HG02973 (cell line): ENCODE results near the gene SLC27A3.

Experiments
- ATAC-seq: cut with Tn5 transposase; IDR thresholded peaks from one replicate; pipeline ENCODE4 v1.9.1; 2021; ENCODE audit warnings: moderate library complexity; ENCODE audit not compliant: unreplicated experiment

Gene SLC27A3

DNA sequence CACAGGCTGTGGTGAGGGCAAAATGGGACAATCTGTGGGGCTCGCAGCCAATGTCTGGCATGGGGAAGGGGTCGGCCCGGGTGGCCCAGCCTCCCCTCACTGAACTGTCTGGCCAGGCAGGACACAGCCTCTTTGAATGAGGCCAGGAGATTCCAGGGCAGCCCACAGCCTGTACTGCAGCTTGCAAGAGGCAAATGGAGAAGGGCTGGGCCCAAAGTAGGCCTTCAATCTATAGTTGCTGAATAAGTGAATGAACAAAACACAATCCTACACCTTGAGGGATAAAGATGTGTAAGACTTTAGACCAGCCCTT is 23.2 kb downstream of the SLC27A3 start:
- no peak for ATAC-seq

DNA sequence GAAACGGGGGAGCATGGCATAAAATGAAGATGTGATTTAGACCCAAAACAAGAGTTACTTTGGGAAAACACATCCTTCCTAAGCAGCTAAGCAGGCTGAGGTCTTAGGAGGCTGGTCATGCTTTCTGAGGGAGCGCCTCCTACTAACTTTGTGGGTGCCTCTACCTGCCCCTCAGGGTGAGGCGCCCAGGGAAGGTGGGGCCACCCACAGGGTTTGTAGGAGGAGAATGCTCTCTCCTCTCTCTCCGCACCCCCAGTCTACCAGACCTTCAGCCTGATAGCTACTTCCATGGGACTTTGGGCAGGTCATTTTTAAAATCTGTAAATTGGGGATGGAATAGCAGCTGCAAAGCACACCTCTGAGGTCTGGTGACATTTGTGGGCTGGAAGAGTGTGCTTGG is 23.8 kb downstream of the SLC27A3 start:
- no peak for ATAC-seq

DNA sequence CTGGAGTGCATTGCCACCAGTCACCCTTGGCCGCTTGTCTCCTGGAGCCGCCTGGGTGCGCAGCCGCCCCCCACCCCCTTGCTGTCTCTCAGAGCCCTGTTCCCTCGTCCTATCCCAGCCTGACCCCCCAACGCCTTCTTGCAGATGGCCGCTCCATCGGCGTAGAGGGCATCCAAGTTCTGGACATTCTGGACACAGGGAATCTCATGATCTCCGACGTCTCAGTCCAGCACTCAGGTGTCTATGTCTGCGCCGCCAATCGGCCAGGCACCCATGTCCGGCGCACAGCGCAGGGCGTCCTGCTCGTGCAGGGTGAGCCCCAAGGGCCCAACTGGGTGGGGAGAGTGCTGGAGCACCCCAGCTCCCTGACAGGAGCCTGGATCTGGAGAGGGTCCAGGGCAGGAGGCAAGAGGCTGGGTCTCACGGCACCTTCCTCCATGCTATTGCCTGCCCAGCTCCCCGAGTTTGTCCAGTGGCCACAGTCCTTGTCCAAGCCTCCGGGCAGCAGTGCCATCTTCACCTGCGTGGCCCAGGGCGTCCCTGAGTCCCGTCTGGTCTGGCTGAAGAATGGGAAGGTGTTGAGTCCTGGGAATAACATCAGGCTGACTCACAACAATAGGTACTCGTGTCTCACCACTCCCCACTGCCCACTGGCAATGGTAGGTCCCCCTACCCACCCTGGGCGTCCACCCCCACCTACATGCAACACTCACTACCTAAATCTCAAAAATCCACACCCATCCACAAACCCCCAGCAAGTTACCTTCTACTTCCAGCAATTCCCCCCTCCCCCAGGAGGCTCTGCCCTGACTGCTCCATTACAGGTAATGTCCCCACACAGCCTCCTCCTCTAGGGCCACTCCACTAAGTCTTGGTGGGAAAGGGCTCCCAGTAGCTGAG is 24.6 kb downstream of the SLC27A3 start:
- ATAC-seq = no peak

DNA sequence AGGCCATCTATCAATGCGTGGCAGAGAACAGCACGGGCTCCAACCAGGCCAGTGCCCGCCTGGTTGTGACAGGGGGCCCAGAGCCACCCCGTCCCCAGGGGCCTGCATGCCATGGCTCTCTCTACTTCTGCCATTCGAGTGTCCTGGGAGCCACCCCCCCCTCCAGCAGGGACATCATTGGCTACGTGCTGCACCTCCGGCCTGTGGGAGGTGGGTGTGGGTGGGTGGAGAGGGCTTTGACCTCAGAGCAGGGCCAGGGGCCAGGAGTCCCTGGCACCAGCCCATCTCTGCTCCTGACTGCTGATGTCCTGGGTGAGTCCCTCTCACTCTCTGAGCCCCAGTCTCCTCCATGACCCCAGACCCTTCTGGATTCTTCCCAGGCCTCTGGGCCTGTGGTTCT is 25.3 kb downstream of the SLC27A3 start:
- ATAC-seq = no peak

DNA sequence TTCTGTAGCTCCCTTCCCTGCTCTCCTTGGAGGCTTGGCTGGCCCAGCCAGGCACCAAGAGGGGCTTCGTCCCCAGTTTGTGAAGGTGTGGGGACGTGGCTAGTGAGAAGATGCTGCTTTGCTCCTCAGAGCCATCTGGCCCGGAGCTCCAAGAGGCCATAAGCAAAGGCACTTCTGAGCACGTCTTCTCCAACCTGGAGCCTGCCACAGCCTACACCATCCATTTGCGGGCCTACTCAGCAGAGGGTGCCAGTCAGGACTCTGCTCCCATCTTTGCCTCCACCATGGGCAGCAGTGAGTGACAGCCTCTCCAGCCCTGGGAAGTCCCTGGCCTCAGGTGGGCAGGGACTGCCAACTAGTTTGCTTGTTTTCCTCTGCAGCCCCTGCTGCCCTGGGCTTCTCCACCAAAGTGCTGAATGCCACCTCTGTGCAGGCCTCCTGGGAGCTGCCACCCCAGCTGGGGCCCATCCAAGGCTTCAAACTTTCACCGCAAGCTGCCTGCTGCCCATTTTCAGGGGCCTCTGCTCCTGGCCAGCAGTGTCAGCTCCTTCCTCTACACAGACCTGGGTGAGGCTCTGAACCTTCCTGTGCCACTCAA is 25.9 kb downstream of the SLC27A3 start:
- ATAC-seq = no peak

DNA sequence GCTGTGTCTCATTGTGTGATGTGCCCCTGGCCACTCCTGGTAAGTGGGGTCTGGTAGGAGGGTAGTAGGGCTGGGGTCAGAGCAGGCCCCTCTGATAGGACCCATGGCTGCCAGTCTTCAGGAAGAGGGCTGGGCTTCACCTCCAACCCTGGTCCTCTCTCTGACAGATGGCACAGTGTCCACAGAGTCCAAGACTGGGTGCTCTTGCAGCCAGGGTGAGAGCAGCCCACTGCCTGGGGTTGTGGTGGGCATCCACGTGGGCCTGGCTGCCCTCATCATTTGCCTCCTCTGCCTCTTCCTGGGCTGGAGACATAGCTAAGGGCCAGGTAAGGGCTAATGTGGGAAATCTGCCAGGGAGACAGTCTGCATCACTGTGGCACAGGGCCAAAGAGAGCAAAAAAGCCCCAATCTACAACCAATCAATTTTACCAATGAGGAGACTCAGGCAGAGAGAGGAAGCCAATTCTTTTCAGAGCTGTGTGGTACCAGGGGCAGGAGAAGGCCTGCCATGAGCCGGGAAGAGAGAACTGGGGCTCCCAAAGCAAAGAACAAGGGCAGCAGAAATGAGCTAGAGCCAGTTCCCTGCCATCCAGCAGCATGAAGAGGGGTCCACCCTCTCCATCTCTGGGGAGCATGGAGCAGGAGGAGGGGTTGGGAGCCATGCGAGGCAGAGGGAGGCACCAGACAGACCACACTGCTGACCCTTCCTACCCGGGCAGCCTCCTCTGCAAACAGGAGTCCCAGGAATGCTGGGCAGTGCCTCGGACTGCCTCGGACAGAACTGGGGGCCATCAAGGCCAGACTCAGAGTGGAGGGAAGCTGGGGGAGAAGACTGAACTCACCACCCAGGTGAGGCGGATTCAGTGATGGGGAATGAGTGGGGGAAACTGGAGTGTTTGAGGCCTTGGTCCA is 26.8 kb downstream of the SLC27A3 start:
- ATAC-seq = no peak

DNA sequence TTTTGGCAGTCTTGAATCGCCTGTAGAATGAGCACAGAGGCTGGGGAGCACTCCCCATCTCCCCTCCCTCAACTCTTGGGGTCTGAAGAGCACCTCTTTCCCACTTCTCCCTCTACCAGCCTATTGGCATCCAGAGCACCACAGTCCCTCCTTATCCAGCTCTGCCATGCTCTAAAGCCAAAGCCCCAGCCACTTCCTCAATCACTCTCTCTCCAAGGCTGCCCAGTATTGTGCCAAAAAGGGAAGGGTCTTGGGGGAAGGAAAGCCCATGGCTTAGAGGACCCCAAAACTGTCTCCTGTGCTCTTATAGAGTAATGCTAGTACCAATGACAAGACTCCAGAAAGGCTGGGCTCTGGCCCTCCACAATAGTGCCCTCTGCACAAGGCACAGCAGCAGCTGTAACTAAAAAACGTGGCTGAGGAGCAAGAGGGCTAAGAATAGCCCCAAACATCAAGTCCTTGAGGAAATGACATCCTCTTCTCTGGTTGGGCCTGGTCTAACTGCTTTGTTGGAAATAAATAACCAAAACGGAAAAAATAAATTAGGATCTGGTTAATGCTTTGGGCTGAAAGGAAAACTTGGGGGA is 28.4 kb downstream of the SLC27A3 start:
- ATAC-seq = no peak

DNA sequence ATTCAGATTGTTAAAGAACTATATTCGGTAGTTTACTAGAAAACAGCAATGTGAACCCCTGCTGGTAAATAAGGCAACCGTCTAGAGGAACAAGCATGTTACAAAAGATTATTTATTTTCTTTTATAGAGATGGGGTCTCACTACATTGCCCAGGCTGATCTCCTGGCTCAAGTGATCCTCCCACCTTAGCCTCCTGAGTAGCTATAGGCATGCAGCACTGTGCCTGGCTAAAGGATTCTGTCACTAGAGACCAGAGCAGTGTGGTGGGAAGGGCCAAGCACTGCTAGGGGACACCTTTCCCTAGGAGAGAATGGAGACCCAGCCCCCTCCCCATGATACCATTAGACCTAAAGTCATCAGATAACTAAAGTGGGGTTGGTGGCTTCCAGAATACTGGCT is 28.9 kb downstream of the SLC27A3 start:
- no peak for ATAC-seq

DNA sequence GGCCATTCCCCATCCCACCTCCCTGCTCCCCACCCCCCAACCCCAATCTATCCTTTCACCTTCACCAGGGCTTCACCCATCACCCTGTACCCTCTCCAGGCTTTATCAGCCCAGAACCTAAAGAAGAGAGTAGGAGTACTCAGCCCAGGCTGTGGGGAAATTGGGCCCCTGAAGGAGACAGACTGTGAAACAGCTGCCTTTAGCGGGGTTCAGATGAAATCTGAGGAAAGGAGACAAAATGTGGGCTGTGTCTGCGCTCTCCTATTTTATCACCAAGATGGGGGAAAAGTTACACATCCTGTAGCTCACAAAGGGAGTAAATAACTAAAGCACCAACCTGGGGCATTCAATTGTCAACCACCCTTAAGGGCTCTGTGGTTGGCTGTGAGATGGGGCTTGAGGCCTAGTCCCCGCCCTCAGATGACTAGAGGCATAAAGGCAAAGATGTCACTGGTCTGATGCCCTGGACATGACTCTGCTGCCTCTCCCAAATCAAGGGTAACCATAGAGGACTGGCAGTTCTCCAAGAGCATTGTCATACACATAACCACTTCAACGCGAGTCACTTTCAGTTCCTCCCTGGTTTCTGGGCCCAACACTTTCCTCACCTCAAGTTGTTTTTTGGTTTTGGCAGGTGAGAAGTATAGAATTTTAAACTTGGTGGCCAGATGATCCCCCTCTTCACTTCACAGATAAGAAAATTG is 30.0 kb downstream of the SLC27A3 start:
- ATAC-seq = peak; percentile 85

DNA sequence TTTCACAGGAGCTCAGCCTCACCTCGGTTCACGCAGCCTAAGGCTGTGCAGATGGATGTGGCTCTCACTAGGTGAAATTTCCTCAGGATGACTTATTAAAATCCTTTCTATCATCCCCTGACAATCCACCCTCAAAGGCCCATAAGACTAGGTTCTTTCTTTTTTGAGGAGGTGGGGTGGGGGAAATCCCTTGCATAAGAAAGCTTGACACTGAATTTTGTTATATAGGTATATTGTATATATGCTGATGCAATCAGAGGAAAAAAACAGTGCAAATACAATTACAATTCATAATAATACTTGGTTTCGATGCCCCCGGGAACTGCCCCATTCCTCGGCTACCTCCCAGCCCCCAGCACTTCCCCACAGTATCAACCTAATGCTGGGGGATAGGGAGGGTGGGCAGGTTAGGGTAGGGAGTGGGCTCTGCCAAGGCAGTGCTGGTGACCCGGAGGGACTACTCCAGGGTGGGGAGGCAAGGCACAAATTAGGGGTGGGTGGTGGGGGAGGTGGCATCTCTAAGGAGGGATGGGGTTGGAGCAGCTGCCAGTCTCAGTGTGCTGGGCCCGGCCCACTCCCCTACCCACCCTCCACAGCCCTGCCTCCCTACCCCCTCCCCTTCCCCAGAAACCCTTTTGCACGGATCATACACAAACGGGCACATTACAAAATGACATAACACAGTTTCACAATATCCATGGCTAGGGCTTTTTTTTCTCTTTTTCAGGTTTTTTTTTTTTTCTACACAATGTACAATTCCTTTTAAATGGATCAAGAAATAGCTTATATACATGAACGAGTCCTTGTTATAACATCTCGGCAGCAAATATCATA is 30.9 kb downstream of the SLC27A3 start:
- ATAC-seq = no peak

DNA sequence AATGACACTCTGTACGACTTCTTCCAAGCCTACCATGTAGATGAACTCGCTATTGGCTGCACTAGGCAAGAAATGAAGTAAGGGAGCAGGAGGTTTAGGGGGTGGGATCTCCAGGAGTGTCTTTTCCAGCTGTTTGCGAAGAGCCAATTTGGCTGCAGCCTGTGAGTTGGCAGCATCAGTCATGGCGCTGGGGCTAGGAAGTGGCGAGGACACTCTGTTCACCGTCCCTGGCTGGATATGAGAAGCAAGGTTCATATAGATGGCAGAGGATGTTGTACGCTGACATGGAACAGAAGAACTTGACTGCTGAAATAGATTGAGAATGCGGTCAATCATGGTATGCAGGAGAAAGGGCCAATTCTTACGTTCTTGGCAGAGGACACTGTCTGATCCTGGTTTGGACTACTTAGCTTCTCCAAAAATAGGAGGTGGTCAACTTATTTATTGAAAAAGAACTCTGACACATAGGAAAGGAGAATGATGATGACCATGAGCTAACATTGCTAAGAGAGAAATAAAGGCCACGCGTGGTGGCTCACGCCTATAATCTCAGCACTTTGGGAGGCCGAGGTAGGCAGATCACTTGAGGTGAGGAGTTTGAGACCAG is 41.2 kb downstream of the SLC27A3 start:
- no peak for ATAC-seq

DNA sequence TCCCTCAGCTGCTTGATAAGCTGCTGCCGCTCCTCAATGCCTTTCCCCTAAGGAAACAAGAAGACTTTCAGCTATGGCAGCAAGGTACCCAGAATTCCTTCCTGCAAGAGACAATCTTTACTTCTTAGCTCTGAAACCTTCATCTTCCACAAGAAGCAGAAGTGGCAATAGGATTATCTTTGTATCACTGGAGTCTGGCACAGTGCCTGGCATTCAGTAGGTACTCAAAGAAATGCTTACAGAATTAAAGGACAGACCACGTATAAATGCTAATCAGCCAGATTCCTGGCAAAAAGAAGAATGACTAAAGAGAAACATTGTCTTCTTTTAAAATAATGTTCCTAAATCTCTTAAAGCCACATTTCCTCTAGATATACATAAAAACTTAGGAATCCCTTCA is 43.7 kb downstream of the SLC27A3 start:
- ATAC-seq = no peak

DNA sequence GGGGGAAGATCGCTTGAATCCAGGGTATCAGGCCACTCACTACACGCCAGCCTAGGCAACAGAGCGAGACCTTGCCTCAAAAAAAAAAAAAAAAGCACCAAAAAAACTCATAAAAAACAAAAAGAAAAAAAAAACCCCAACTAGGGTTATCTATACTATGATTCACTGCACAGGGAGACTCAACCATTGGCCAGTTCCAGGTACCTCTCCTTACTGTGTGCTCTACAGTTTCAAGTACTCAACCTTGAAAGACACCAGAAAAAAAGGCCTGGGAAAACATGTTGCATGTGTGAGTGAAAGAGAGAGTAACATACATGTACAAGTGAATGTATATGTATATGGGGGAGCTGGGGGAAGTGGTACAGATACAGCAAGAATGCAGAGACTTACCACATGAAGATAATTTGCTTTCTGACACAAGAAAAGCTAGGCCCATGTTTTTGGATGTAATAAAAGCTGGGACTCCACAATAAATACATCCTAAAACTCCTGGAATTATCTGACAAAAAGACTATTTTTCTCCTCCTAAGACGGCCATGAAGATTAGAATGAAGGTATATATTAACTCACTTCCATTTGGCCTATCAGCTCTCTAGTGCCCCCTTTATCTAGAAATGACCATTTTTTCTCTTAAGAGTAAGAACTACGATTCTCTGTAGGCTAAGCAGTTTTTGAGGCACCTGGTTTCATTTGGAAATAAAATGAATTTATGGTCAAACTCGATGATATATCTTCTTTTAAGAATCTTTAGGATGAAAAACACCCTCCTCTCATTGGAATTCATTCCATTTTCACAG is 52.2 kb downstream of the SLC27A3 start:
- no peak for ATAC-seq
